Endothelial cell of umbilical vein (primary cell): ENCODE data around the gene MAP3K13. TPM values are rescaled to one million over a fixed set of nuclear protein-coding genes. Genes with fewer than 3 reads are reported as not detected.

Experiments
- BruUV-seq: library from RNA; stranded (reverse); fragments of 400-500 nt; replicated peaks from 2 replicates; lab custom pipeline; 2021; lab: Mats Ljungman, UMichigan
- CTCF ChIA-PET: fragments of 300-600, 350-600 bp; sonication (Branson Sonifier 250); formaldehyde crosslinking; loops from one replicate; lab custom pipeline; 2021; ENCODE audit warnings: antibody characterized with exemption, inconsistent platforms; lab: Charles Lee
- POLR2A ChIA-PET: fragments of 300-600, 350-600 bp; sonication (Branson Sonifier 250); formaldehyde crosslinking; loops from one replicate; lab custom pipeline; 2021; ENCODE audit warnings: antibody characterized with exemption, inconsistent platforms; lab: Charles Lee
- DNase-seq: peaks from one replicate; pipeline ENCODE4 v3.0.0-alpha.2; 2011; ENCODE audit warnings: low read depth, low spot score
- FAIRE-seq: peaks from 2 replicates; lab custom pipeline; 2011; peaks lifted over from hg19 to GRCh38; lab: Jason Lieb, UNC
- H2AFZ ChIP-seq: 2 replicates; pipeline ENCODE4 v1.6.0; 2012; ENCODE audit warnings: low read depth, low read length, control low read depth, inconsistent platforms
- H3K27ac ChIP-seq: 2 replicates; pipeline ENCODE4 v1.5.1; 2011; ENCODE audit warnings: low read depth, mild to moderate bottlenecking, control low read depth, low read length, moderate library complexity; ENCODE audit not compliant: insufficient read depth
- H3K27me3 ChIP-seq, 2 experiments: 2 replicates each; pipeline versions ENCODE4 v1.6.0 to v1.6.1; 2011; ENCODE audit warnings: low read length in 2 of 2, mixed read lengths in 1 of 2; ENCODE audit not compliant: control insufficient read depth in 2 of 2, insufficient read depth in 2 of 2
- H3K36me3 ChIP-seq, 2 experiments: 2 replicates in 1 of 2; 3 replicates in 1 of 2; pipeline ENCODE4 v1.5.1; 2011; ENCODE audit warnings: low read length in 2 of 2, mild to moderate bottlenecking in 1 of 2, moderate library complexity in 1 of 2; ENCODE audit not compliant: control insufficient read depth in 2 of 2, insufficient read depth in 2 of 2; ENCODE audit errors: extremely low read depth in 1 of 2
- H3K4me1 ChIP-seq: 3 replicates; pipeline ENCODE4 v1.5.1; 2011; ENCODE audit warnings: mild to moderate bottlenecking, low read length; ENCODE audit not compliant: control insufficient read depth, insufficient read depth; ENCODE audit errors: extremely low read depth
- H3K4me2 ChIP-seq: 2 replicates; pipeline ENCODE4 v1.6.1; 2011; ENCODE audit warnings: low read length, control low read depth, mixed read lengths; ENCODE audit not compliant: insufficient read depth
- H3K4me3 ChIP-seq, 3 experiments: fragments of 200-600 bp in 1 of 3; sonication (generic), shearing (Covaris generic) in 1 of 3; replicated peaks in 1 of 3; 2 replicates each; pipeline ENCODE4 v1.5.1; 2011 to 2016; ENCODE audit warnings: control low read depth in 3 of 3, low read length in 3 of 3, mild to moderate bottlenecking in 2 of 3, inconsistent platforms in 1 of 3, low read depth in 1 of 3, moderate library complexity in 1 of 3; ENCODE audit not compliant: insufficient read depth in 1 of 3
- H3K79me2 ChIP-seq: 2 replicates; pipeline ENCODE4 v1.6.0; 2012; ENCODE audit warnings: low read length, inconsistent platforms; ENCODE audit not compliant: control insufficient read depth, insufficient read depth
- H3K9ac ChIP-seq: replicated peaks from 2 replicates; pipeline ENCODE3; 2011; ENCODE audit warnings: low read length, control low read depth; ENCODE audit not compliant: insufficient read depth; ENCODE audit errors: extremely low read depth
- H3K9me1 ChIP-seq: replicated peaks from 3 replicates; pipeline ENCODE4 v1.6.0; 2011; ENCODE audit warnings: mild to moderate bottlenecking, low read length; ENCODE audit not compliant: control insufficient read depth, insufficient read depth; ENCODE audit errors: extremely low read depth
- H3K9me3 ChIP-seq: replicated peaks from 2 replicates; pipeline ENCODE4 v1.5.1; 2012; ENCODE audit warnings: low read length, inconsistent platforms; ENCODE audit not compliant: control insufficient read depth, insufficient read depth
- H4K20me1 ChIP-seq: replicated peaks from 2 replicates; pipeline ENCODE3; 2011; ENCODE audit warnings: mild to moderate bottlenecking, low read length; ENCODE audit not compliant: control insufficient read depth, insufficient read depth; ENCODE audit errors: extremely low read depth
- EZH2 ChIP-seq: IDR thresholded peaks from 2 replicates; pipeline ENCODE4 v1.6.1; 2012; ENCODE audit warnings: borderline replicate concordance, low read depth, mild to moderate bottlenecking, moderate library complexity, low read length, inconsistent platforms; ENCODE audit not compliant: severe bottlenecking
- FOS ChIP-seq: IDR thresholded peaks from 2 replicates; pipeline ENCODE4 v1.6.1; 2011; ENCODE audit warnings: mild to moderate bottlenecking, low read length, moderate library complexity, borderline replicate concordance; ENCODE audit not compliant: insufficient read depth
- GATA2 ChIP-seq: IDR thresholded peaks from 2 replicates; pipeline ENCODE4 v1.7.0; 2011; ENCODE audit warnings: low read depth, mild to moderate bottlenecking, moderate library complexity, mixed read lengths, low read length; ENCODE audit not compliant: insufficient read length, insufficient read depth
- JUN ChIP-seq: IDR thresholded peaks from 2 replicates; pipeline ENCODE4 v1.6.1; 2011; ENCODE audit warnings: borderline replicate concordance, low read depth; ENCODE audit not compliant: insufficient read length, insufficient read depth
- MAX ChIP-seq: IDR thresholded peaks from 2 replicates; pipeline ENCODE4 v1.6.1; 2011; ENCODE audit not compliant: insufficient read depth, insufficient read length
- MYC ChIP-seq: IDR thresholded peaks from one replicate; pipeline ENCODE4 v1.6.1; 2011; ENCODE audit warnings: mild to moderate bottlenecking, low read depth, low read length
- POLR2A ChIP-seq: IDR thresholded peaks from 2 replicates; pipeline ENCODE4 v1.6.1; 2012; ENCODE audit warnings: low read depth, mild to moderate bottlenecking, control low read depth, low read length
- POLR2AphosphoS5 ChIP-seq: IDR thresholded peaks from 2 replicates; pipeline ENCODE4 v1.6.1; 2012; ENCODE audit warnings: low read depth, mild to moderate bottlenecking, control low read depth, low read length, moderate library complexity; ENCODE audit not compliant: insufficient read depth
- dilution Hi-C: fragments of 300-500 bp; cut with MboI; formaldehyde crosslinking; loops from one replicate; pipeline ENCODE4 v1.15.0; 2019; ENCODE audit warnings: low sequenced_read_pairs; ENCODE audit not compliant: extremely low pct_ligation_motif_present
- intact Hi-C: fragments of 100-400 bp; cut with micrococcal nuclease; formaldehyde crosslinking; loops from one replicate; pipeline ENCODE4 v1.10.0; 2022
- polyA plus RNA-seq, 4 experiments: library from polyadenylated mRNA; depleted of rRNA in 3 of 4; stranded (reverse) in 3 of 4; unstranded in 1 of 4; fragments of >200 nt; gene quantifications; 2 replicates each; pipeline versions ENCODE4 v1.2.1 to v1.2.3, GENCODE V29; 2011 to 2012; ENCODE audit warnings: missing spikeins in 1 of 4
- total RNA-seq: library from RNA; stranded (reverse); gene quantifications from 2 replicates; pipeline ENCODE4 v1.2.3, GENCODE V29; 2021
- TF ChIP-seq, protein P1 (sequence below), 2 donors: IDR thresholded peaks; 1 replicate in 1 of 2; 2 replicates in 1 of 2; pipeline ENCODE4 v1.5.1; 2011; ENCODE audit warnings: low read length in 2 of 2, mild to moderate bottlenecking in 2 of 2, moderate library complexity in 2 of 2, control low read depth in 1 of 2, inconsistent platforms in 1 of 2, low read depth in 1 of 2; ENCODE audit not compliant: insufficient read depth in 1 of 2; ENCODE audit errors: extremely low read depth in 1 of 2

Gene MAP3K13
- total and polyA plus RNA-seq, 2 donors (not counting 3 experiments of a cell fraction or from before 2014, with no cell fraction given), result 6.2 to 15.4 TPM

- no peak for FAIRE-seq
- no peak overlapping the region for H3K4me2 ChIP-seq
Observed at GRCh38 chr3:185411133-185411532, 48.2 kb downstream of the MAP3K13 start.

GRCh38 chr3:185416513-185416912 is 53.6 kb downstream of the MAP3K13 start:
- BruUV-seq, result no TSS peak
- no peaks in the 10 kb centered on the region for H3K79me2 ChIP-seq
- no peak for FAIRE-seq
- no peak overlapping the region for H3K4me2 ChIP-seq
- H2AFZ ChIP-seq, result no peak overlapping the region
- no peak overlapping the region for H3K4me3 ChIP-seq
- no peak overlapping the region for H3K9ac ChIP-seq
- POLR2A ChIA-PET, result no interaction called here
- no peaks in the 10 kb centered on the region for H3K9me1 ChIP-seq
- H3K36me3 ChIP-seq, result no peaks in the 10 kb centered on the region
- H3K27ac ChIP-seq, result no peak overlapping the region
- no peaks in the 10 kb centered on the region for H3K27me3 ChIP-seq
- no peak for DNase-seq
- TF ChIP-seq MAX (no peak), JUN (no peak), FOS (no peak), MYC (no peak), POLR2A (no peak), GATA2 (no peak), EZH2 (no peak), POLR2AphosphoS5 (no peak)
- TF ChIP-seq, protein P1, sequence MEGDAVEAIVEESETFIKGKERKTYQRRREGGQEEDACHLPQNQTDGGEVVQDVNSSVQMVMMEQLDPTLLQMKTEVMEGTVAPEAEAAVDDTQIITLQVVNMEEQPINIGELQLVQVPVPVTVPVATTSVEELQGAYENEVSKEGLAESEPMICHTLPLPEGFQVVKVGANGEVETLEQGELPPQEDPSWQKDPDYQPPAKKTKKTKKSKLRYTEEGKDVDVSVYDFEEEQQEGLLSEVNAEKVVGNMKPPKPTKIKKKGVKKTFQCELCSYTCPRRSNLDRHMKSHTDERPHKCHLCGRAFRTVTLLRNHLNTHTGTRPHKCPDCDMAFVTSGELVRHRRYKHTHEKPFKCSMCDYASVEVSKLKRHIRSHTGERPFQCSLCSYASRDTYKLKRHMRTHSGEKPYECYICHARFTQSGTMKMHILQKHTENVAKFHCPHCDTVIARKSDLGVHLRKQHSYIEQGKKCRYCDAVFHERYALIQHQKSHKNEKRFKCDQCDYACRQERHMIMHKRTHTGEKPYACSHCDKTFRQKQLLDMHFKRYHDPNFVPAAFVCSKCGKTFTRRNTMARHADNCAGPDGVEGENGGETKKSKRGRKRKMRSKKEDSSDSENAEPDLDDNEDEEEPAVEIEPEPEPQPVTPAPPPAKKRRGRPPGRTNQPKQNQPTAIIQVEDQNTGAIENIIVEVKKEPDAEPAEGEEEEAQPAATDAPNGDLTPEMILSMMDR (IDR thresholded peaks at IDR 0.05; ENCODE audit: extremely low read depth in 1 of 2, insufficient read depth in 1 of 2, low read depth in 1 of 2, low read length in 2 of 2), result no peak
- CTCF ChIA-PET, result interaction anchor here (1.1 kb wide), 1 partner anchor 13 kb away, joined by 3 read pairs; no protein-coding TSS in a partner anchor
- H4K20me1 ChIP-seq, result no peaks in the 10 kb centered on the region
- no peaks in the 10 kb centered on the region for H3K9me3 ChIP-seq
- no peaks in the 10 kb centered on the region for H3K4me1 ChIP-seq
- dilution Hi-C loops (no loop called here), intact Hi-C loops (no loop called here)

More at GRCh38 chr3:185411133-185411532, 48.2 kb downstream of the MAP3K13 start:
- Histone ChIP-seq H3K4me3 (no peak overlapping the region), H3K9ac (no peak overlapping the region), H3K4me1 (no peaks in the 10 kb centered on the region), H3K36me3 (no peaks in the 10 kb centered on the region), H3K79me2 (no peaks in the 10 kb centered on the region), H2AFZ (no peak overlapping the region), H3K27me3 (no peaks in the 10 kb centered on the region), H4K20me1 (no peaks in the 10 kb centered on the region), H3K27ac (no peak overlapping the region), H3K9me3 (no peaks in the 10 kb centered on the region), H3K9me1 (no peaks in the 10 kb centered on the region)
- no peak for DNase-seq
- intact Hi-C loops (no loop called here), dilution Hi-C loops (no loop called here)
- ChIA-PET CTCF (no interaction called here), POLR2A (no interaction called here)
- TF ChIP-seq, protein P1 (IDR thresholded peaks at IDR 0.05; ENCODE audit: extremely low read depth in 1 of 2, insufficient read depth in 1 of 2, low read depth in 1 of 2, low read length in 2 of 2), result no peak
- no peak for TF ChIP-seq POLR2A
- TF ChIP-seq MYC, result no peak
- TF ChIP-seq POLR2AphosphoS5, result no peak
- TF ChIP-seq JUN, result no peak
- TF ChIP-seq GATA2, result no peak
- no peak for TF ChIP-seq FOS
- no TSS peak for BruUV-seq
